Measurements from ENCODE around the gene IGFBP5. TPM values are rescaled to one million over a fixed set of nuclear protein-coding genes. Genes with fewer than 3 reads are reported as not detected.

The IGFBP5 gene
- polyA plus RNA-seq, 1 of the 3 experiments (the other 2 are of a cell fraction): 323 TPM

DNA sequence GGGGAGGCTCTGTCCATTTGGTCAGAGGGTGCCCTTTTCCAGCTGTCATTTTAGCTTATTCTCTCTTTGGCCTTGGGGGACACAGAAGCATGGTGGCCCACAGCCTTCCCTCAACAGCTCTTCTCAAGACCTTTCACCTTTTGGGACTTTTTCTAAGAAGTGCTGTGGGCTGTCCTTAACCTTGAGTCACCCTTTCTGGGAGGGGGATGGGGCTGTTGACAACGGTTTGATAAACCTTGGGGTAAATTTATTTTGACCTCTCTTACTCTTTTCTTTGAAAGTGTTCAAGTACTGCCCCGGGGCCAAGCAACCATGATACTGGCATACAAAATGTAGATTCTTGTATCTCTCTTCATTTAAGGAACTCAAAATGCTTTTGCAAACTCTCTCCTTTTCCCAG lies 13.7 kb downstream of the IGFBP5 start:
- no peak overlapping the region for H2AFZ ChIP-seq (ENCODE audit: low read depth)
- TF ChIP-seq SMC3 (IDR thresholded peaks at IDR 0.05; ENCODE audit: low read depth, low read length): no peak
- no peak for TF ChIP-seq RCOR1 (IDR thresholded peaks at IDR 0.05; ENCODE audit: low read length)
- TF ChIP-seq FOSL2 (IDR thresholded peaks at IDR 0.05; ENCODE audit: borderline replicate concordance, low read depth): no peak
- no peak for TF ChIP-seq ELF1 (IDR thresholded peaks at IDR 0.05)
- no peak for TF ChIP-seq RXRA (IDR thresholded peaks at IDR 0.05; ENCODE audit: borderline replicate concordance, low read depth)
- no peak for TF ChIP-seq TAF1 (IDR thresholded peaks at IDR 0.05; ENCODE audit: borderline replicate concordance, low read depth, low read length)
- no peak for TF ChIP-seq NRF1 (IDR thresholded peaks at IDR 0.05; ENCODE audit: low read depth, low read length)
- no peak for TF ChIP-seq RFX5 (IDR thresholded peaks at IDR 0.05; ENCODE audit: low read length)
- H3K4me3 ChIP-seq (ENCODE audit: low read depth in 2 of 2, low read length in 1 of 2): no peak overlapping the region
- peaks cover 6 to 11% of the 10 kb centered on the region in 2 experiments; a peak in 2 of 4 replicates for H3K4me1 ChIP-seq (ENCODE audit: control insufficient read depth in 1 of 2, insufficient read depth in 2 of 2, low read depth in 1 of 2, low read length in 1 of 2)
- peak overlapping the region; percentile 62; the same call in 1 of the 2 replicates for H3K4me2 ChIP-seq
- H3K27ac ChIP-seq (ENCODE audit: low read depth in 2 of 2, low read length in 1 of 2): peak overlapping the region in 1 of 2 experiments; percentile 35; a peak in 2 of 4 replicates
- H3K9ac ChIP-seq: no peak overlapping the region
- 80% methylated on average over 2 of the region's 2 CpGs for WGBS (ENCODE audit: low lambda C conversion rate)
- POLR2A ChIA-PET: no interaction called here
- peaks cover 7% of the 10 kb centered on the region; the same call in 1 of the 2 replicates for H4K20me1 ChIP-seq (ENCODE audit: insufficient read depth)
- H3F3A ChIP-seq (replicated peaks; ENCODE audit: insufficient read depth): peaks cover 8% of the 10 kb centered on the region
- no peak for DNase-seq
- H3K79me2 ChIP-seq (ENCODE audit: insufficient read depth): no peaks in the 10 kb centered on the region
- H3K36me3 ChIP-seq (replicated peaks in 1 of 2; ENCODE audit: control insufficient read depth in 1 of 2, insufficient read depth in 2 of 2, low read length in 1 of 2): peaks cover 7 to 15% of the 10 kb centered on the region in 2 experiments
- no peaks in the 10 kb centered on the region for H3K9me3 ChIP-seq
- CTCF ChIA-PET: interaction anchor here (0.6 to 5.3 kb wide), 34 partner anchors 10 to 1274 kb away, joined by 3 to 45 read pairs (median 4); partner anchors contain the start of gene IGFBP5
- H3K27me3 ChIP-seq (ENCODE audit: insufficient read depth): no peaks in the 10 kb centered on the region
- no peaks in the 10 kb centered on the region for H3K9me2 ChIP-seq

DNA sequence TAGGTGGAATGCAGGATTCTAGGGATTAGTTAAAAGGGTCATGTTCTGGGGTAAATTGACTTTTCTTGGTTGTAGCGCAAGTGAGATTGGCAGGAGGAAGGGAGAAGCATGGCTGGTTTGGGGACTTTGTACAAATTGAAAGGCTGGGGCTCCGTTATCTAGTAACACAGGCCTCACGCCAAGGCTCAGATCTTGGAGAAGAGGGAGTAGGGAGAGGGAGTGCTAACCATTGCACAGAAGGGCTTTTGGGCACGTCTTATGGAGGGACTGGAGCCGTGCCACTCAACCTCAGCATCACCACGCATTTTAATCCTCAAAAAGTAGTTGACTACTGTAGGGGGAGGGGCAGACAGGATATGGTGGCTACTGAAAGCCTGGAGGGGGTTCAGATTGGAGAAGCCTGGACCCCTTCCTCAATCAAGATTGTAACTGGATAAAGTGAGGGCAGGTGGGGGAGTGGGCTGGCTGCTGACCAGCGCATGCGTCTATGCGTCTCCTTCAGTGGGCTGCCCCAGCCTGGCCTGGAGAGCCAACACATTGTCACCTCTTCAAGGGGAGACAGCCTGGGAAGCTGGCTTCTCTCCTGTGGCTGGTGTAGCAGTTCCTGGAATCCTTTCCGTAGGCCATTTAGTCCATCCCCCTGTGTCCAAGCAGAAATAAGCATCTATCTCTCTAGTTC lies 14.3 kb downstream of the IGFBP5 start:
- TF ChIP-seq ELF1 (IDR thresholded peaks at IDR 0.05) (no peak), RFX5 (IDR thresholded peaks at IDR 0.05; ENCODE audit: low read length) (no peak), YY1 (IDR thresholded peaks at IDR 0.05; ENCODE audit: low read depth) (no peak), POLR2AphosphoS5 (IDR thresholded peaks at IDR 0.05; ENCODE audit: low read depth, low read length) (no peak), FOXJ3 (CRISPR knock-in tag; IDR thresholded peaks at IDR 0.05) (no peak), RCOR1 (IDR thresholded peaks at IDR 0.05; ENCODE audit: low read length) (no peak), TAF1 (IDR thresholded peaks at IDR 0.05; ENCODE audit: borderline replicate concordance, low read depth, low read length) (no peak), MXI1 (IDR thresholded peaks at IDR 0.05; ENCODE audit: low read depth, low read length) (no peak), FOXM1 (IDR thresholded peaks at IDR 0.05; ENCODE audit: low read depth) (no peak), CTCF (IDR thresholded peaks at IDR 0.05) (no peak), NFIC (IDR thresholded peaks at IDR 0.05; ENCODE audit: borderline replicate concordance) (no peak), SIN3A (IDR thresholded peaks at IDR 0.05; ENCODE audit: borderline replicate concordance, low read depth, low read length) (no peak)
- no peak for DNase-seq
- Histone ChIP-seq H4K20me1 (ENCODE audit: insufficient read depth) (peaks cover 7% of the 10 kb centered on the region; the same call in 1 of the 2 replicates), H2AFZ (ENCODE audit: low read depth) (no peak overlapping the region), H3K36me3 (replicated peaks in 1 of 2; ENCODE audit: control insufficient read depth in 1 of 2, insufficient read depth in 2 of 2, low read length in 1 of 2) (peaks cover 7 to 18% of the 10 kb centered on the region in 2 experiments), H3K9me2 (no peaks in the 10 kb centered on the region), H3K9ac (no peak overlapping the region), H3K27me3 (ENCODE audit: insufficient read depth) (no peaks in the 10 kb centered on the region), H3K4me3 (ENCODE audit: low read depth in 2 of 2, low read length in 1 of 2) (no peak overlapping the region), H3K79me2 (ENCODE audit: insufficient read depth) (no peaks in the 10 kb centered on the region), H3K4me1 (ENCODE audit: control insufficient read depth in 1 of 2, insufficient read depth in 2 of 2, low read depth in 1 of 2, low read length in 1 of 2) (peaks cover 6 to 11% of the 10 kb centered on the region in 2 experiments; a peak in 2 of 4 replicates), H3F3A (replicated peaks; ENCODE audit: insufficient read depth) (peaks cover 8% of the 10 kb centered on the region), H3K27ac (ENCODE audit: low read depth in 2 of 2, low read length in 1 of 2) (no peak overlapping the region), H3K4me2 (no peak overlapping the region), H3K9me3 (no peaks in the 10 kb centered on the region)
- ChIA-PET POLR2A (no interaction called here), CTCF (interaction anchor here (0.6 to 5.3 kb wide), 16 partner anchors 10 to 1075 kb away, joined by 3 to 45 read pairs (median 6); partner anchors contain the start of gene IGFBP5)
- WGBS (ENCODE audit: low lambda C conversion rate): 93% methylated on average over 7 of the region's 10 CpGs
